ENCODE data around the gene TESPA1. TPM values are rescaled to one million over a fixed set of nuclear protein-coding genes. Genes with fewer than 3 reads are reported as not detected.

TESPA1 gene
- total RNA-seq, 1 donor from 2014 or later, result not detected

DNA sequence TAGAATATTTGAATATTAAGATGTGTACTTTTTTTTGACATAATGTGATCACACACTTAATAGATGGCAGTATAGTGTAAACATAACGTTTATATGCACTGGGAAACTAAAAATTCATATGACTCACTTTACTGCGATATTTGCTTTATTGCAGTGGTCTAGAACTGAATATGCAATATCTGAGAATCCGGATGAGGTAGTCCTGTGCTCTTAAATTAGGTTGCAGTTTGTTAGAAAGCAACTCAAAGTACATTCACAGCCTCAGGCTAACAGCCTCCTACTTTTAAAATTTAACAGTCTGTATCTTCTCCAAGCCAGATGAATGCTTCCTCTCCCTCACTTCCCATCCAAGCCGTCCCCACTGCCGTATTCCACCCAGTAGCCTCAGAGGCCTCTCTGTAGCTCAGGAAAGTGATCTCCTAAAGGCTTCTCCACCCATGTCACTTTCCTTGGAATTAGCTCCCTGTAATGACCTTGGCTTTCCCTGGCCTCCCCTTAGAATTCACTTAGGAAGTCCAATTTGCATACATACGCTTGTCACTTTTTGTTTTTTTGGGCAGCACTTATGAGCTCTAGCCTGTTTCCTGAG, 43.7 kb downstream of the TESPA1 start:
- H3K36me3 ChIP-seq (ENCODE audit: control insufficient read depth, insufficient read depth, low read length), result no peaks in the 10 kb centered on the region
- H3K27me3 ChIP-seq (ENCODE audit: control insufficient read depth, insufficient read depth, low read length), result no peaks in the 10 kb centered on the region
- DNase-seq (ENCODE audit: low read depth), result no peak
- H3K4me3 ChIP-seq (ENCODE audit: low read depth, low read length), result no peak overlapping the region
- TF ChIP-seq, protein P1, sequence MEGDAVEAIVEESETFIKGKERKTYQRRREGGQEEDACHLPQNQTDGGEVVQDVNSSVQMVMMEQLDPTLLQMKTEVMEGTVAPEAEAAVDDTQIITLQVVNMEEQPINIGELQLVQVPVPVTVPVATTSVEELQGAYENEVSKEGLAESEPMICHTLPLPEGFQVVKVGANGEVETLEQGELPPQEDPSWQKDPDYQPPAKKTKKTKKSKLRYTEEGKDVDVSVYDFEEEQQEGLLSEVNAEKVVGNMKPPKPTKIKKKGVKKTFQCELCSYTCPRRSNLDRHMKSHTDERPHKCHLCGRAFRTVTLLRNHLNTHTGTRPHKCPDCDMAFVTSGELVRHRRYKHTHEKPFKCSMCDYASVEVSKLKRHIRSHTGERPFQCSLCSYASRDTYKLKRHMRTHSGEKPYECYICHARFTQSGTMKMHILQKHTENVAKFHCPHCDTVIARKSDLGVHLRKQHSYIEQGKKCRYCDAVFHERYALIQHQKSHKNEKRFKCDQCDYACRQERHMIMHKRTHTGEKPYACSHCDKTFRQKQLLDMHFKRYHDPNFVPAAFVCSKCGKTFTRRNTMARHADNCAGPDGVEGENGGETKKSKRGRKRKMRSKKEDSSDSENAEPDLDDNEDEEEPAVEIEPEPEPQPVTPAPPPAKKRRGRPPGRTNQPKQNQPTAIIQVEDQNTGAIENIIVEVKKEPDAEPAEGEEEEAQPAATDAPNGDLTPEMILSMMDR (IDR thresholded peaks at IDR 0.05; ENCODE audit: insufficient read depth, low read length, poor library complexity, severe bottlenecking), result no peak

DNA sequence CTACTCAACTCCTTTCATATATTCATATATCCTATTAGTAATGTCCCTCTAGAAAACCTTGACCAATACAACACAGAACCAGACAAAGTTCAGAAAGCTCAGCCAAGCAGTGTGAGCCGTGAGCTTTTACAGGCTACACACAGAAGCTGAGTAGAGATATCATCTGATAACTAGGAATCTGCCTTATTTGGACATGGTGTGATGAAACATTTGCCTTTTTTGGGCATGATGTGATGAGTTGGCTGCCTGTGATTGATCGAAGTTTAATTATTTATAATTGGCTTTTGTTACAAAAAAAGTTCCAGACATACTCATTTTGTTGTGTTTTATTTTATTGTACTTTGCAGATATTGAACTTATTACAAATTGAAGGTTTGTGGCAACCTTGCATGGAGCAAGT, 46.6 kb downstream of the TESPA1 start:
- no peaks in the 10 kb centered on the region for H3K36me3 ChIP-seq (ENCODE audit: control insufficient read depth, insufficient read depth, low read length)
- no peaks in the 10 kb centered on the region for H3K27me3 ChIP-seq (ENCODE audit: control insufficient read depth, insufficient read depth, low read length)
- TF ChIP-seq, protein P1 (IDR thresholded peaks at IDR 0.05; ENCODE audit: insufficient read depth, low read length, poor library complexity, severe bottlenecking), result no peak
- no peak for DNase-seq (ENCODE audit: low read depth)
- H3K4me3 ChIP-seq (ENCODE audit: low read depth, low read length), result no peak overlapping the region

DNA sequence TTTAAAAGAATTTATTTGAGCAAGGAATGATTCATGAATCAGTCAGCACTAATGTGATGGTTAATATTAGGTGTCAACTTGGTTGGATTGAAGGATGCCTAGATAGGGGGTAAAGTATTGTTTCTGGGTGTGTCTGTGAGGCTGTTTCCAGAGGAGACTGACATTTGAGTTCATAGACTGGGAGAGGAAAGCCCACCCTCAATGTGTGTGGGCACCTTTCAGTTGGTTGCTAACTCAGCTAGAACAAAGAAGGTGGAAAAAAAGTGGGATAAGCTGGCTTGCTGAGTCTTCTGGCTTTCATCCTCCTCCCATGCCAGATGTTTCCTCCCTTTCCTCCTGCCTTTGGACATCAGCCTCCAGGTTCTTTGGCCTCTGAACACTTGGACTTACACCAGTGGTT, 47.2 kb downstream of the TESPA1 start:
- Histone ChIP-seq H3K4me3 (ENCODE audit: low read depth, low read length) (no peak overlapping the region), H3K27me3 (ENCODE audit: control insufficient read depth, insufficient read depth, low read length) (no peaks in the 10 kb centered on the region), H3K36me3 (ENCODE audit: control insufficient read depth, insufficient read depth, low read length) (no peaks in the 10 kb centered on the region)
- no peak for DNase-seq (ENCODE audit: low read depth)
- TF ChIP-seq, protein P1 (IDR thresholded peaks at IDR 0.05; ENCODE audit: insufficient read depth, low read length, poor library complexity, severe bottlenecking), result no peak

DNA sequence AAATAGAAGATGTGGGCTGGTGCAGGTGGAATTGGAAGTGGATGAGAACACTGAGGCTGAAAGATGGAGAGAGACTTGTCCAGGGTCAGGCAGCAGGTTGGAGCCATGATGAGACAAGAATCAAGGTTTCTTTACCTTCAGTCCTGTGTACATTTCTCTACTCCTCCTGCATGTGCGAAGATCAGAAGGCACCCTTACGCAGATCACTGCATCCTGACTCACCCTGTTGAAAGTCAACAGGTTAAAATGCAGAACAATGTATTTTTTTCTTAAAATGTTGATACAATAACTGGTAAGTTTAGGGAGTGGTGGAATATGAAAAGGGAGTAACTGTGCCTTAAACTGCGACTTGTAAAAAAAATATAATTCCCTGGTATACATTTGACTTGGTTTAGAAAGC, 47.8 kb downstream of the TESPA1 start:
- Histone ChIP-seq H3K36me3 (ENCODE audit: control insufficient read depth, insufficient read depth, low read length) (no peaks in the 10 kb centered on the region), H3K4me3 (ENCODE audit: low read depth, low read length) (no peak overlapping the region), H3K27me3 (ENCODE audit: control insufficient read depth, insufficient read depth, low read length) (no peaks in the 10 kb centered on the region)
- TF ChIP-seq, protein P1 (IDR thresholded peaks at IDR 0.05; ENCODE audit: insufficient read depth, low read length, poor library complexity, severe bottlenecking), result no peak
- no peak for DNase-seq (ENCODE audit: low read depth)

DNA sequence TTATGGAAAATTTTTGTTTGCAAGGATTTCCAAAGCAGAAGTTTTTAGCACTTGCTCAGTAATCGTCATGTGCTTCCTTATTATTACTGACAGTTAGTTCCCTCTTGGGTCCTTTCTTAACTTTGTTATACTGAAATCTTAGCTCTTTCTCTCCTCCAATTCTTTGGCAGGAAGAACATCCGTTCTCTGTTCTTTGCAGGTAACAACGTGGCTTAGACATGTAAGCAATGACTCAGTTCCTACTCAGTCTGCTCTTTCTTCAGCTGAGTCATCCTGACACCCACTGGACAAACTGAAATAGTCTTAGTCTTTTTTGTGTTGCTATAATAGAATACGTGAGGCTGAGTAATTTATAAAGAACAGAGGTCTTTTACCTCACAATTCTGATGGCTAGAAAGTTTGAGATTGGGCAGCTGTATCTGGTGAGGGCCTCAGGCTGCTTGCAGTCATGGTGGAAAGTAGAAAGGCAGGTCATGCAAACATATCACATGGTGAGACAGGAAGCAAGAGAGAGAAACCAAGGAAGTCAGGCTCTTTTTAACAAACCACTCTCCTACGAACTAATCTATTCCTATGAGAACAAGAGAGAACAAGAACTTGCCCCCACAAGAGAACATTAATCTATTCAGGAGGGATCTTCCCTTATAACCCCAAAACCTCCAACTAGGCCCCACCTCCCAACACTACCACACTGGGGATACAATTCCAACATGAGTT, 49.2 kb downstream of the TESPA1 start:
- no peak overlapping the region for H3K4me3 ChIP-seq (ENCODE audit: low read depth, low read length)
- TF ChIP-seq, protein P1 (IDR thresholded peaks at IDR 0.05; ENCODE audit: insufficient read depth, low read length, poor library complexity, severe bottlenecking), result peak; percentile 3
- no peaks in the 10 kb centered on the region for H3K36me3 ChIP-seq (ENCODE audit: control insufficient read depth, insufficient read depth, low read length)
- peak; percentile 84 for DNase-seq (ENCODE audit: low read depth)
- no peaks in the 10 kb centered on the region for H3K27me3 ChIP-seq (ENCODE audit: control insufficient read depth, insufficient read depth, low read length)
